GM18873 (cell line): ENCODE data around the gene PEAK1.

Experiments used
- ATAC-seq: cut with Tn5 transposase; IDR thresholded peaks from one replicate; pipeline ENCODE4 v1.9.1; 2021; ENCODE audit warnings: mild to moderate bottlenecking, moderate library complexity, moderate number of reproducible peaks; ENCODE audit not compliant: unreplicated experiment, low FRiP score

The PEAK1 gene

GRCh38 chr15:77251662-77252061 is 168.2 kb downstream of the PEAK1 start:
- no peak for ATAC-seq

GRCh38 chr15:77247116-77247515 is 172.8 kb downstream of the PEAK1 start:
- no peak for ATAC-seq

GRCh38 chr15:77243716-77244401 is 176.0 kb downstream of the PEAK1 start:
- ATAC-seq, result no peak

DNA sequence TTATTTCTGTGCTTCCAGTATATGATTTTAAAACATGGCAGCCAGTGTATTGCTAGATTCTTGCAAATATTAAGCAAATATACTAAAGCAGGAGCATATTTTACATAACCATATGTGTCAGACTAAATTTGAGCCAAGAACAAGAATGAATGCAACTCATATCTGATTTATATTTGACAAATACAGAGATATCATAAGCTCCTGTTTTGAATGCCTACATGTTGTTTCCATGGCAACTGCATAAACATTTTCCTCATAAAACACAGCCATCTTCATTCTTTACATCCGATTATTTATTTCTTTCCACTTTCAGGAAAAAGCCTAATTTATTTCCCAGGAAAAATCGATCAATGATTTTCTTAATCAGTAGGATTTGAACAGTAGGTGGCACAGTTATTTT is 176.8 kb downstream of the PEAK1 start:
- ATAC-seq, result no peak

DNA sequence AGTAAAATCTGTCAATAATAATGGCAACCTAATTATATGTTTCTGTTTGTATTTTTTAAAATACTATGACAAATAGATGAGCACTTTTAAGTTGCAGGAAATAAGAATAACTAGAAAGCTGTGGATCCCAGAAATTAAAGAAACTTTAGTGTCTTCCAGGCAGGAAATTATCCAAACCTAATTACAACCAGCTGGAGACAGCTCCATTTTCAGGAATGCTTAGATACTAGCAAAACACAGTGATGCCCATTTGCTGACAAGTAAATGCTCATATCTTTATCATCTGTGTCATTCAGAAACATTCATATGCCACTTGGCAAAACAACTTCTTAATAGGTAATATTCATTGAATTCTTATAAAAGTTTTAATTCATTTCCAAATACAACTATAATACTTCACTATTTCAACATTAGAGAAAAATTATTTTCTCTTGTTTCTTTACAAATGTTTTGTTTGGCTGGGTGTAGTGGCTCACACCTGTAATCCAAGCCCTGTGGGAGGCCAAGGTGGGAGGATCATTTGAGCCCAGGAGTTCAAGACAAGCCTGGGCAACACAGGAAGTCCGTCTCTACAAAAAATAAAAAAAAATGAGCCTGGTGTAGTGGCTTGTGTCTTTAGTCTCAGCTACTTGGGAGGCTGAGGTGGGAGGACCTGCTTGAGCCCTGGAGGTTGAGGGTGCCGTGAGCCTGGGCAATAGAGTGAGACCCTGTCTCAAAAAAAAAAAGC is 179.9 kb downstream of the PEAK1 start:
- ATAC-seq, result no peak

GRCh38 chr15:77235566-77235965 is 184.3 kb downstream of the PEAK1 start:
- ATAC-seq, result no peak

DNA sequence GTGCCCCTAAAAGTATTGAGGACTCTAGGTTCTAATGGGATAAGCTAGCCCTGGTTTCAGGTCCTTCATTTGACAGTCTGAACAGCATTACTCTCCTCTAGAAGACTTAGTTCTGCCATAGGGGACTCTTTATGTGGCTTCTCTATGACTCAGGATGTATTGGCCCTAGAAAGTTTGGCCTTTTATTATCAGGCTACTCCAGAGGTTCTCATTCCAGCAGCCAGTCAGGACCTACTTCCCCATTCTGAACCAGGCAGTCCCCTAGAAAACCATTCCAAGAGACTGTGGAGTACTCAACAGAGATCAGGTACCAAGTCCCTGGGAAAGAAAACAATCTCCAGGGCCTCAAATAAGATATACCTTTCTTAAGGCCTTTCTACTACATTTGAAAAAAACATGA is 191.1 kb downstream of the PEAK1 start:
- no peak for ATAC-seq

GRCh38 chr15:77226652-77227051 is 193.3 kb downstream of the PEAK1 start:
- no peak for ATAC-seq

DNA sequence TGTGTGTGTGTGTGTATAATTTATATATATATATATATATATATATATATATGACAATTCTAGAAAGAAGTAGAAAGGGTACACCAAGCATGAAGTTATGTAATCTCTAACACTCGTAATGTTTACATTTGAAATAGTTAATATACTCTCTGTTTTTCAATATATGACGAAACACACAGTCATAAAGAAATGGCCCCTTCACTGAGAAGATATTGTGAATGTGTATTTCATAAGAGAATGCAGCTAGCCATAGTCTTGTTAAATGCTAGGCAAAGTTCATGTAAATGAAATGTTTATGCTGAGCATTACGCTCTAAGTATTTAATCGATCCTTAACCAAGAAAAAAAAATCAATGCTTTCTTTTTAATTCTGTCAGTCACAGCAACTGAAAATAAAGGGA is 194.3 kb downstream of the PEAK1 start:
- ATAC-seq, result no peak

GRCh38 chr15:77225088-77225487 is 194.8 kb downstream of the PEAK1 start:
- no peak for ATAC-seq

GRCh38 chr15:77224352-77224751 is 195.6 kb downstream of the PEAK1 start:
- ATAC-seq, result no peak

DNA sequence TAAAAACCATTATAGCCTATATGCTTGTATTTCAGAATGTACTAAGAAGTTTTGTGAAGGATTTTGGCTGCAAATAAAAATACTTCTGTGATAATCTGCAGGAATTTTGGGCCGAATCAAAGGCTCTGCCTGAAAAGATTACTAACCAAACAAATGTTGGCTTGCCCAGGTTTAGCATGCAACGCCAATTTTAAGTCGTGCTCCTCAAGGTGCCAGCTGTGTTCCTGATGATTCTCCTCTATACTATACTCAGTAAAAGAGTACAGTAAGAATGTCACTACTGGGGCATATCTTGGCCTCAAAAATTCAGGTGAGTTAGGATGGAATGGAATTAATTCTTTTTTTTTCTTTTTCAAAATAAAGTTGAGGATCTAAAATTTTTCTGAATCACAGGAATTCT is 198.2 kb downstream of the PEAK1 start:
- no peak for ATAC-seq

DNA sequence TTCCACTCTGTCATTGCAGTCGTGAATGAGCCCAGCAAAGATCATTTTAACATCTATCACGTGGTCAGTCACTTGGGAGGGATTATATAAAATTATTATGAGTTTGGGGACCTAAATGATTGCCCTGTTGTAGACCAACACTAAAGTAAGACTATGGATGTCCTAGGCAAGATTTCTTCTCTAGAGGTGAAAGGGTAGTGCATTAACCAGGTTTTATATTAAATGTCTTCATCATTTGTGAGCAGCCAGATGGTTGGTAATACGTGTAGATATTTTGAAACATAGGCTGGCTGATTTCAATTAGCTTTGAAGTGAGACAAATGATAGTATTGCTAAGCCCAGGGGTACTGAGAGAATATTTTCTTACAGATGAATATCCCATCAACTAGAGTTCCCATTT is 198.7 kb downstream of the PEAK1 start:
- no peak for ATAC-seq

GRCh38 chr15:77219841-77220240 is 200.1 kb downstream of the PEAK1 start:
- no peak for ATAC-seq

- no peak for ATAC-seq
These were observed 210.7 kb downstream of the PEAK1 start for GRCh38 chr15:77209221-77209620.

- ATAC-seq, result no peak
These were observed 211.7 kb downstream of the PEAK1 start for GRCh38 chr15:77208241-77208640.

DNA sequence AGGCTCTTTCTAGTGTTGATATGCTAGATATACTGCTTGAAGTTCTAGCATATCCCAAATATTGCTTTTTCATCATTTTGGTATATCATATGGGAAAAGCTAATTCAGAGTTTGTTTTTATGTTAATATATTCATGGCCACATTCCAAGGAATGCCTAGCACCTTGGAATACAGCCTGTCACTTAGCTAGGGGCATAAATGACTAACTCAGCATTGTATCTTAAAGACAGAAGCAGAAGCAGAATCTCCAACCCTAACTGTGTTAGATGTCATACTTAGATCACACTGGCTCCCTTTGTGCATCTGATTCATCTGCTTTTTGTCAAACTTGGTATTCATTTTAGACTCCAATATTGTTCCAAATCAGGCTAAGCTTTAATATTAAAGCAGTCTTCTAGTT is 218.2 kb downstream of the PEAK1 start:
- no peak for ATAC-seq

DNA sequence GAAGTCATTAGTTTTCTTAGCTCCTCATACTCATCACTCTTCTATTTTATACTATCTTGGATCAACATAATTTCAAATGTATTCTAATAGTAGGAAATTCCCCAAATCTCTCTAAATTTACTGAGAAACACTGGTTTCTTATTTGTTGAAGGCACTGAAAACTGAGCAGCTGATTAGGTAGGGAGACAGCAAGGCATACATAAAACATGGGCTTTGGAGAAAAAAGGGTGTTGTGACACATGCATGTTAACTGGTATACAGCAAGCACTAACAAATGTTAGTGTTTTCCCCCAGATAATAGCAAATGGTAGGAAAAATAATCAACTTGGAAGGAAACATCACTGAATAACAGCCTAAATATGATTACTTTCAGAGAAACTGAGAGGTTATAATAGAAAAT is 223.5 kb downstream of the PEAK1 start:
- no peak for ATAC-seq

- ATAC-seq, result no peak
These were observed 224.3 kb downstream of the PEAK1 start for GRCh38 chr15:77195586-77195985.

- no peak for ATAC-seq
These were observed 227.5 kb downstream of the PEAK1 start for GRCh38 chr15:77192451-77192850.

DNA sequence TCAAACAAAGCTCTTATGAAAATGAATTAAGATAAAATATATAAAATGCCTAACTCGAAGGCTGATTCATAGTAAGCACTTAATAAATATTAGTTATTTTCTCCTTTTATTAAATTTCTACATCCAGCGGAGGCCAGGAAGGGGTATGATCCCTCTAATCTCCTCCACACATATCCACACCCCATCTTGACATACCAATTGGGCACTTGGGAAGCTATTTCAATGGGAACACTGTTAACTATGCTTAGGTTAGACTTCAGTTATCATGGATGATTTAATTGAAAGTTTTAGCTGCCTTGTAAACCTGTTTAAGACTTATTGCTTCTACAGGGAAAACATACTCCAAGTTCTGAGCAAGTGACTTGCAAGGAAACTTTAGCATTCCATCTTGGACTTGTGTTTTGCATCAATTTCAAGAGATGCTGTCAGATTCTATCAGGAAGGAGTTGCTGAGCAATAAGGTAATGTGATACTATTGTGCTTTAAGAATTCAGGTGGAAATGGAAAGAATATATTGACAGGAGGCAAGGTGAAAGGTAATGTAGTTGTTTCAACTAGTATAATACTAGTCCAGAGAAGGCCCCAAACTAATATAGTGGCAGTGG is 228.6 kb downstream of the PEAK1 start:
- no peak for ATAC-seq
